ENCODE data around the gene ANKRD28.
"Not testable (repeated sequence)": the region's sequence is repeated elsewhere in the genome, so short reads cannot be mapped to it uniquely, and the experiment has no call there.

The ANKRD28 gene

GRCh38 chr3:15638193-15638890 is 159.4 kb downstream of the ANKRD28 start:
- DNase-seq (ENCODE audit: low read depth in 1 of 2, low spot score in 1 of 2) = no peak

- DNase-seq (ENCODE audit: low read depth in 1 of 2, low spot score in 1 of 2) = no peak
Observed at GRCh38 chr3:15637131-15637951, 160.4 kb downstream of the ANKRD28 start.

GRCh38 chr3:15636028-15636709 is 161.6 kb downstream of the ANKRD28 start:
- DNase-seq (ENCODE audit: low read depth in 1 of 2, low spot score in 1 of 2) = peak in 1 of 2 donors; percentile 31

- no peak for DNase-seq (ENCODE audit: low read depth in 1 of 2, low spot score in 1 of 2)
Observed at GRCh38 chr3:15635121-15635661, 162.6 kb downstream of the ANKRD28 start.

- DNase-seq (ENCODE audit: low read depth in 1 of 2, low spot score in 1 of 2) = no peak
Observed at GRCh38 chr3:15634671-15635070, 163.1 kb downstream of the ANKRD28 start.

GRCh38 chr3:15633766-15634598 is 163.8 kb downstream of the ANKRD28 start:
- no peak for DNase-seq (ENCODE audit: low read depth in 1 of 2, low spot score in 1 of 2)

GRCh38 chr3:15633159-15633558 is 164.6 kb downstream of the ANKRD28 start:
- no peak for DNase-seq (ENCODE audit: low read depth in 1 of 2, low spot score in 1 of 2)

- no peak for DNase-seq (ENCODE audit: low read depth in 1 of 2, low spot score in 1 of 2)
Observed at GRCh38 chr3:15632212-15632580, 165.6 kb downstream of the ANKRD28 start.

GRCh38 chr3:15631426-15632211 is 166.2 kb downstream of the ANKRD28 start:
- no peak for DNase-seq (ENCODE audit: low read depth in 1 of 2, low spot score in 1 of 2)

- DNase-seq (ENCODE audit: low read depth in 1 of 2, low spot score in 1 of 2) = no peak
Observed at GRCh38 chr3:15630646-15631350, 167.0 kb downstream of the ANKRD28 start.

- peak in 1 of 2 donors; percentile 72 for DNase-seq (ENCODE audit: low read depth in 1 of 2, low spot score in 1 of 2)
Observed at GRCh38 chr3:15629860-15630597, 167.8 kb downstream of the ANKRD28 start.

- no peak for DNase-seq (ENCODE audit: low read depth in 1 of 2, low spot score in 1 of 2)
Observed at GRCh38 chr3:15628967-15629366, 168.8 kb downstream of the ANKRD28 start.

- no peak for DNase-seq (ENCODE audit: low read depth in 1 of 2, low spot score in 1 of 2)
Observed at GRCh38 chr3:15623535-15624440, 174.0 kb downstream of the ANKRD28 start.

- not testable (repeated sequence) for DNase-seq (ENCODE audit: low read depth in 1 of 2, low spot score in 1 of 2)
Observed at GRCh38 chr3:15619659-15620464, 177.9 kb downstream of the ANKRD28 start.

Measured in activated CD4-positive, alpha-beta T cell treated with anti-CD3 and anti-CD28 coated beads, Interleukin-2, amount 50 U/mL, for 24 hours (primary cell).